Large intestine (tissue), 3 donors: ENCODE results near the gene REV3L. TPM values are rescaled to one million over a fixed set of nuclear protein-coding genes. Genes with fewer than 3 reads are reported as not detected.

Experiments
- DNase-seq, 2 donors: peaks; one replicate each; pipeline versions ENCODE4 v3.0.0 to v3.0.0-alpha.2; 2013
- H3K27ac ChIP-seq: one replicate; pipeline ENCODE4 v1.5.1; 2013; ENCODE audit warnings: low read length
- H3K27me3 ChIP-seq: 2 replicates; pipeline ENCODE4 v1.6.1; 2013; ENCODE audit warnings: low read length; ENCODE audit not compliant: control insufficient read depth, insufficient read depth
- H3K36me3 ChIP-seq: 2 replicates; pipeline ENCODE4 v1.6.1; 2013; ENCODE audit warnings: low read length; ENCODE audit not compliant: control insufficient read depth, insufficient read depth
- H3K4me1 ChIP-seq: one replicate; pipeline ENCODE4 v1.6.1; 2013; ENCODE audit warnings: low read length; ENCODE audit not compliant: control insufficient read depth, insufficient read depth
- H3K4me3 ChIP-seq: one replicate; pipeline ENCODE4 v1.5.1; 2013; ENCODE audit warnings: low read length
- H3K9me3 ChIP-seq: one replicate; pipeline ENCODE4 v1.6.1; 2013; ENCODE audit warnings: mild to moderate bottlenecking, low read depth, low read length, moderate library complexity; ENCODE audit not compliant: control insufficient read depth
- WGBS: methylation state at CpG from one replicate; pipeline ENCODE4 v1.1.5; 2013; ENCODE audit warnings: low lambda C conversion rate; ENCODE audit not compliant: insufficient coverage; 5-methylcytosine and 5-hydroxymethylcytosine counted together
- polyA plus RNA-seq: library from polyadenylated mRNA; unstranded; fragments of 120-200 nt; gene quantifications from one replicate; pipeline ENCODE4 v1.2.1, GENCODE V29; 2013

Gene REV3L
- polyA plus RNA-seq, 1 donor, result 23.2 TPM

DNA sequence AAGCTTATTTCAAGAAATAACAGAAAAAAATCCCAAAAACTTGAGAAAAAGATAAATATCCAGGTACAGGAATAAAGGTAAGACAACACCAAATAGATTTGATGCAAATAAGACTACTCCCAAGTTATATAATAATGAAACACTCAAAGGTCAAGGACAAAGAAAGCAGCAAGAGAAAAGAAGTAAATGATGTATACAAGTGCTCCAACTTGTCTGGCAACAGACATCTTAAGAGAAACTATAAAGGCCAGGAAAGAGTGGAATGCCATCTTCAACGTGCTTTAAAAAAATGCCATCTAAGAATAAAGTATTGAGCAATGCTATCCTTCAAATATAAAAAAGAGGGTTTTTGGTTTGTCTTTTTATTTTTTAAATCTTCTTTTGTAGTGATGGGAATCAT lies 54.2 kb downstream of the REV3L start:
- 89% methylated on average over 1 of the region's 1 CpG for WGBS
- Histone ChIP-seq H3K36me3 (peaks cover 2% of the 10 kb centered on the region), H3K27me3 (no peaks in the 10 kb centered on the region), H3K9me3 (peaks cover 21% of the 10 kb centered on the region), H3K27ac (no peak overlapping the region), H3K4me1 (no peaks in the 10 kb centered on the region), H3K4me3 (no peak overlapping the region)
- no peak for DNase-seq

DNA sequence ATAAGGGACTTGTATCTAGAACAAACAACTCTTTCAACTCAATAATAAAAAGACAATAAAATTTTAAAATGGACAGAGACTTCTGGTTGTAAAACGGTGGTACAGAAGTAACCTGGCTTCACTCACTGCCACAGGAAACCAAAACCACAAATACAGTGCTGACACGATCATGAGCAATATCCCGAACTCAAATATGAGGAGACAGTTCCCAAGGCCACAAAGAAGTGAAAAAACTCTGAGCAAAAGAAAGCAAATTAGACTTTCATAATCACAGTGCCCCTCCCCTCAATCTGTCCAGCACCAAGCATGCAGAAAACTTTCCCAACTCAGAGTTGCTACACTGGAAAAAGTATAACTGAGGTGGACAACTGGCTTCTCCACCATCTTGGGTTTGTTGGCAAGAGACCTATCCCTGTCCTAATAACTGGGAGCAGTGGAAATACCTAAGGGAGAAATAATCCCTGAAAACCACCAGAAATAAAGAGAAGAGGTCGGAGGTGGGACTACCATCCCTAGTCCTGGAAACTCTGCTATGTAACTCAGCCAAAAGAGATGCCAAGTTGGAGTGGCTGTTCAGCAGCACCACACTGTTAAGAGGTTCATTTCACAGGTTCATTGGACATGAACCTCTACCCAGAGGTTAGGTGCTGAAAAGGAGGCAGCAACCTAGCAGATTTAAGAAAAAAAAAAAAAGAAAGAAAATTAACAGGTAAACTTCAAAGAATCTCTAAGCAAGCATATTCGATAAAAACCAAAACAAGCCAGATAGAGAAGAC lies 55.5 kb downstream of the REV3L start:
- H3K9me3 ChIP-seq, result peaks cover 21% of the 10 kb centered on the region
- peaks cover 2% of the 10 kb centered on the region for H3K36me3 ChIP-seq
- no peaks in the 10 kb centered on the region for H3K4me1 ChIP-seq
- no peaks in the 10 kb centered on the region for H3K27me3 ChIP-seq
- H3K27ac ChIP-seq, result no peak overlapping the region
- no peak overlapping the region for H3K4me3 ChIP-seq
- DNase-seq, result no peak
- no CpG with 5 or more reads among the region's 5 CpGs for WGBS

- 86% methylated on average over 4 of the region's 5 CpGs for WGBS
- H3K27me3 ChIP-seq, result no peaks in the 10 kb centered on the region
- no peaks in the 10 kb centered on the region for H3K4me1 ChIP-seq
- no peak overlapping the region for H3K4me3 ChIP-seq
- no peak for DNase-seq
- H3K36me3 ChIP-seq, result no peaks in the 10 kb centered on the region
- no peak overlapping the region for H3K27ac ChIP-seq
- peaks cover 17% of the 10 kb centered on the region for H3K9me3 ChIP-seq
Observed at GRCh38 chr6:111423960-111424846, 58.8 kb downstream of the REV3L start.

- Histone ChIP-seq H3K27ac (no peak overlapping the region), H3K36me3 (no peaks in the 10 kb centered on the region), H3K4me3 (no peak overlapping the region), H3K9me3 (peaks cover 9% of the 10 kb centered on the region), H3K4me1 (no peaks in the 10 kb centered on the region), H3K27me3 (no peaks in the 10 kb centered on the region)
- DNase-seq, result no peak
- 100% methylated on average over 1 of the region's 2 CpGs for WGBS
Observed at GRCh38 chr6:111423055-111423633, 59.9 kb downstream of the REV3L start.

- H3K36me3 ChIP-seq, result peaks cover 5% of the 10 kb centered on the region
- no peak overlapping the region for H3K27ac ChIP-seq
- H3K9me3 ChIP-seq, result no peaks in the 10 kb centered on the region
- no peak overlapping the region for H3K4me3 ChIP-seq
- WGBS, result 80% methylated on average over 1 of the region's 5 CpGs
- no peaks in the 10 kb centered on the region for H3K27me3 ChIP-seq
- peaks cover 8% of the 10 kb centered on the region for H3K4me1 ChIP-seq
- DNase-seq, result no peak
Observed at GRCh38 chr6:111418971-111419693, 63.9 kb downstream of the REV3L start.

DNA sequence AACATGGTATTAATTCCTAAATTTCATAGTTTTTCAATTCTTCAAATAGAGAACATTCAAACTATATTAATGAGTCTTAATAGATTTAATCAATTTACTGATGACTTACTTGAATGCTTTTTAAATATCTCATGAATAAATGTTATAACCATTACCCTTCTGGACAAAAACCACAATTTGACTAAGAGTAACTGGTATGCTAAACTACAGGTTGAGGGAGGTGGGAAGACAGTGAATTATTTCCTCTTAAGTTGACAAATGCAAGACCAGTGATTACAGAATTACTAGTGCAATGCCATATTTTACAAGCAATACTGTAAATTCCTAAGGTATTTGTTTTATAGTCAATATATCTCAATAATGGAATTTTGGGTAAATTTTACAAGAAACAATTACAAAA lies 65.1 kb downstream of the REV3L start:
- H3K27me3 ChIP-seq, result no peaks in the 10 kb centered on the region
- H3K36me3 ChIP-seq, result peaks cover 5% of the 10 kb centered on the region
- peaks cover 8% of the 10 kb centered on the region for H3K4me1 ChIP-seq
- no peak for DNase-seq
- no peak overlapping the region for H3K27ac ChIP-seq
- no peak overlapping the region for H3K4me3 ChIP-seq
- no peaks in the 10 kb centered on the region for H3K9me3 ChIP-seq

DNA sequence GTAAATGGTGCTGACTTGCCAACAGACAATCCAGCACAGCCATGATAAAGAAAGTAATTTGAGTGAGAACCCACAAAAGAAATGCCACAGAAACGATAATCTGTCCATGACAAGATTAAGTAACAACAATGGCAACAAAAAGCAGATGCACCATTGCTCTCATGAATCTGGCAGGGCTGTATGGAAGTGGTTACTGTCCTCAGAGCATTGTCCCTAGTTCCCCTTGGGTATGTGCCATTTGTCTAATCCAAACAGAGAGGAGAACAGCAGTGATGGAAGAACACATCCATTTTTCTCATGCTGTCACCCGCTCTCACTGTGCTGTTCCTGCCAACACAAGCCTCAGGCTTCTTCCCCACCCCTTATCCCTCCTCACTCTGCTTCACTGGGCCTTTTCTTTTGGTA lies 65.8 kb downstream of the REV3L start:
- Histone ChIP-seq H3K4me3 (no peak overlapping the region), H3K27ac (no peak overlapping the region), H3K36me3 (peaks cover 5% of the 10 kb centered on the region), H3K9me3 (no peaks in the 10 kb centered on the region), H3K27me3 (no peaks in the 10 kb centered on the region), H3K4me1 (peaks cover 8% of the 10 kb centered on the region)
- no CpG with 5 or more reads among the region's 2 CpGs for WGBS
- DNase-seq, result peak; percentile 13 to 15

- H3K9me3 ChIP-seq, result no peaks in the 10 kb centered on the region
- DNase-seq, result no peak
- no peak overlapping the region for H3K4me3 ChIP-seq
- peak overlapping the region; percentile 28 for H3K27ac ChIP-seq
- H3K36me3 ChIP-seq, result peaks cover 5% of the 10 kb centered on the region
- peaks cover 8% of the 10 kb centered on the region for H3K4me1 ChIP-seq
- no peaks in the 10 kb centered on the region for H3K27me3 ChIP-seq
Observed at GRCh38 chr6:111416529-111416928, 66.5 kb downstream of the REV3L start.

GRCh38 chr6:111414373-111414772 lies 68.6 kb downstream of the REV3L start:
- 100% methylated on average over 1 of the region's 1 CpG for WGBS
- peaks cover 8% of the 10 kb centered on the region for H3K4me1 ChIP-seq
- H3K4me3 ChIP-seq, result no peak overlapping the region
- H3K27me3 ChIP-seq, result no peaks in the 10 kb centered on the region
- no peak for DNase-seq
- H3K9me3 ChIP-seq, result no peaks in the 10 kb centered on the region
- peaks cover 20% of the 10 kb centered on the region for H3K36me3 ChIP-seq
- H3K27ac ChIP-seq, result no peak overlapping the region

- no peaks in the 10 kb centered on the region for H3K9me3 ChIP-seq
- H3K27me3 ChIP-seq, result no peaks in the 10 kb centered on the region
- peaks cover 5% of the 10 kb centered on the region for H3K4me1 ChIP-seq
- 60% methylated on average over 1 of the region's 4 CpGs for WGBS
- no peak overlapping the region for H3K4me3 ChIP-seq
- H3K27ac ChIP-seq, result no peak overlapping the region
- H3K36me3 ChIP-seq, result peaks cover 23% of the 10 kb centered on the region
- DNase-seq, result no peak
Observed at GRCh38 chr6:111411978-111412566, 70.9 kb downstream of the REV3L start.
